K562 (cell line): Measurements from ENCODE around the gene QRICH1. TPM values are rescaled to one million over a fixed set of nuclear protein-coding genes. Genes with fewer than 3 reads are reported as not detected.

Experiments used
- ARHGAP35 ChIP-seq: fragments of 450-650 bp; IDR thresholded peaks from 2 replicates; pipeline ENCODE4 v1.6.1; 2018; ENCODE audit not compliant: partially characterized antibody
- ATF1 ChIP-seq, 2 experiments: fragments of 450-650 bp in 1 of 2; IDR thresholded peaks; 2 replicates each; pipeline ENCODE4 v1.6.1; 2016; ENCODE audit warnings: missing compliant biosample characterization in 1 of 2, missing genetic modification characterization in 1 of 2
- BRD4 ChIP-seq: fragments of 200-600 bp; sonication (generic); IDR thresholded peaks from 2 replicates; pipeline ENCODE4 v1.6.1; 2017; ENCODE audit warnings: inconsistent platforms
- CBX5 ChIP-seq: IDR thresholded peaks from 2 replicates; pipeline ENCODE4 v1.6.1; 2014; ENCODE audit warnings: low read depth, borderline replicate concordance
- CEBPB ChIP-seq: fragments of 450-650 bp; IDR thresholded peaks from 2 replicates; pipeline ENCODE4 v1.6.1; 2016; ENCODE audit warnings: missing genetic modification characterization, missing compliant biosample characterization
- FOS ChIP-seq: IDR thresholded peaks from 3 replicates; pipeline ENCODE4 v1.6.1; 2011; ENCODE audit not compliant: insufficient read length; ENCODE audit errors: extremely low read depth
- GTF2A2 ChIP-seq: IDR thresholded peaks from 2 replicates; pipeline ENCODE4 v1.6.1; 2016; ENCODE audit warnings: mild to moderate bottlenecking, missing genetic modification characterization, missing compliant biosample characterization
- HDAC2 ChIP-seq: fragments of 450-650 bp; IDR thresholded peaks from 2 replicates; pipeline ENCODE4 v1.6.1; 2016; ENCODE audit warnings: mild to moderate bottlenecking
- HMGXB4 ChIP-seq: sonication (generic); formaldehyde crosslinking; IDR thresholded peaks from 2 replicates; pipeline ENCODE4 v1.8.1; 2023; ENCODE audit warnings: mild to moderate bottlenecking, missing genetic modification reagents
- HOMEZ ChIP-seq: fragments of 250-450 bp; sonication (Bioruptor Pico); IDR thresholded peaks from 2 replicates; pipeline ENCODE4 v1.4.0; 2020; ENCODE audit warnings: mild to moderate bottlenecking, moderate library complexity
- HOXB6 ChIP-seq: fragments of 250-450 bp; sonication (Bioruptor Pico); IDR thresholded peaks from 2 replicates; pipeline ENCODE4 v1.5.1; 2022; ENCODE audit warnings: mild to moderate bottlenecking, borderline replicate concordance
- IRF1 ChIP-seq: sonication (generic); formaldehyde crosslinking; IDR thresholded peaks from 2 replicates; pipeline ENCODE4 v1.8.0; 2022; ENCODE audit warnings: missing genetic modification reagents, mild to moderate bottlenecking, borderline replicate concordance
- KDM4B ChIP-seq, 2 experiments: fragments of 450-650 bp in 1 of 2; sonication (generic) in 1 of 2; IDR thresholded peaks; 2 replicates each; pipeline ENCODE4 v1.6.1; 2016 to 2017; ENCODE audit warnings: borderline replicate concordance in 2 of 2, antibody characterized with exemption in 1 of 2, low read depth in 1 of 2, mild to moderate bottlenecking in 1 of 2
- MYNN ChIP-seq, 2 experiments: sonication (generic); formaldehyde crosslinking in 1 of 2; IDR thresholded peaks; 2 replicates each; pipeline versions ENCODE4 v1.5.0 to v1.6.1; 2016 to 2020; ENCODE audit warnings: antibody characterized with exemption in 1 of 2, missing genetic modification reagents in 1 of 2
- RFX7 ChIP-seq: fragments of 250-450 bp; sonication (Bioruptor Pico); IDR thresholded peaks from 2 replicates; pipeline ENCODE4 v1.5.1; 2021; ENCODE audit warnings: mild to moderate bottlenecking
- SMARCE1 ChIP-seq: fragments of 450-650 bp; IDR thresholded peaks from 2 replicates; pipeline ENCODE4 v1.7.1; 2016; ENCODE audit warnings: mild to moderate bottlenecking
- USF1 ChIP-seq: sonication (generic); formaldehyde crosslinking; IDR thresholded peaks from 2 replicates; pipeline ENCODE4 v1.9.0; 2022; ENCODE audit warnings: mild to moderate bottlenecking, missing genetic modification reagents
- ZBTB9 ChIP-seq: fragments of 450-650 bp; formaldehyde crosslinking; IDR thresholded peaks from 2 replicates; pipeline ENCODE4 v1.4.0; 2020; ENCODE audit warnings: mild to moderate bottlenecking, moderate library complexity
- ZNF143 ChIP-seq: sonication (generic); formaldehyde crosslinking; IDR thresholded peaks from 2 replicates; pipeline ENCODE4 v1.9.0; 2022; ENCODE audit warnings: mild to moderate bottlenecking, missing genetic modification reagents
- ZNF699 ChIP-seq: fragments of 250-450 bp; sonication (Bioruptor Pico); IDR thresholded peaks from 2 replicates; pipeline ENCODE4 v1.8.0; 2021; ENCODE audit warnings: mild to moderate bottlenecking, moderate library complexity; ENCODE audit not compliant: insufficient replicate concordance
- polyA plus RNA-seq, 8 experiments: library from polyadenylated mRNA; depleted of rRNA in 4 of 8; stranded (reverse) in 5 of 8; unstranded in 3 of 8; fragments of >200 nt; fragmentation: Nextera tagmentation in 2 of 8; fragmentation: Illumina TruSeq in 1 of 8; extraction: Ambion mirVana in 2 of 8; extraction: Trizol in 1 of 8; gene quantifications; 2 replicates each; pipeline versions ENCODE4 v1.2.1 to v1.2.3, GENCODE V29; 2011 to 2014; ENCODE audit warnings: inconsistent platforms in 1 of 8, missing spikeins in 1 of 8
- total RNA-seq, 7 experiments: library from RNA; depleted of rRNA in 6 of 7; stranded (reverse); fragments of >200 nt in 6 of 7; fragmentation: Illumina TruSeq in 2 of 7; extraction: Trizol in 2 of 7; gene quantifications; 2 replicates each; pipeline versions ENCODE4 v1.2.1 to v1.2.3, GENCODE V29; 2011 to 2021; ENCODE audit warnings: low replicate concordance in 1 of 7

QRICH1 gene
- total and polyA plus RNA-seq, 9 of the 15 experiments (the other 6 are each of a cell fraction or from before 2014, with no cell fraction given), result 20.1 to 99.2 (median 56.7) TPM

- 0 out of 2 replicates have a peak, but pooled peaks have one; percentile 54 for TF ChIP-seq HMGXB4
- TF ChIP-seq GTF2A2 (tag), result no peak
- TF ChIP-seq FOS, result peak; percentile 86
- TF ChIP-seq ATF1 (CRISPR knock-in tag; IDR thresholded peaks at IDR 0.05), result no peak
- TF ChIP-seq ATF1 (tag; IDR thresholded peaks at IDR 0.05), result peak; percentile 73
- TF ChIP-seq ZNF143, result no peak
- TF ChIP-seq MYNN (IDR thresholded peaks at IDR 0.05), result peak; percentile 64; the same call in 1 of the 2 replicates
- TF ChIP-seq MYNN (CRISPR knock-in tag; IDR thresholded peaks at IDR 0.05), result no peak
- peak; percentile 79 for TF ChIP-seq HDAC2
- TF ChIP-seq HOMEZ, result no peak
- peak; percentile 98 for TF ChIP-seq USF1 (CRISPR knock-in tag)
- TF ChIP-seq IRF1, result no peak
- no peak for TF ChIP-seq HOXB6 (CRISPR knock-in tag)
- peak; percentile 69 for TF ChIP-seq BRD4
- peak; percentile 91 for TF ChIP-seq ARHGAP35
- no peak for TF ChIP-seq RFX7 (CRISPR knock-in tag)
- TF ChIP-seq CBX5, result no peak
- TF ChIP-seq ZBTB9 (CRISPR knock-in tag), result peak; percentile 52; the same call in 1 of the 2 replicates
- TF ChIP-seq KDM4B (IDR thresholded peaks at IDR 0.05; ENCODE audit: borderline replicate concordance in 2 of 2, low read depth in 1 of 2), result peak in 1 of 2 experiments; percentile 27; a peak in 1 of 4 replicates
- TF ChIP-seq ZNF699 (CRISPR knock-in tag), result no peak
- peak; percentile 63; the same call in 1 of the 2 replicates for TF ChIP-seq SMARCE1
- TF ChIP-seq CEBPB (tag), result 0 out of 2 replicates have a peak, but pooled peaks have one; percentile 21
These were observed 86.7 kb downstream of the QRICH1 start, which contains the start of gene WDR6 (continued) for GRCh38 chr3:49007068-49007770.
